Naive B cell (primary cell): ENCODE results near the gene SEC62. TPM values are rescaled to one million over a fixed set of nuclear protein-coding genes. Genes with fewer than 3 reads are reported as not detected.
"Not testable (repeated sequence)": the region's sequence is repeated elsewhere in the genome, so short reads cannot be mapped to it uniquely, and the experiment has no call there.

Experiments
- ATAC-seq, 2 donors: fragments of 150-1000 bp; cut with Tn5 transposase; 2 replicates each; pipeline ENCODE4 v1.10.0; 2021; ENCODE audit warnings: low read depth in 2 of 2, mild to moderate bottlenecking in 2 of 2, moderate library complexity in 2 of 2
- DNase-seq: peaks from one replicate; pipeline ENCODE4 v3.0.0; 2022
- H3K27ac Mint-ChIP-seq, 6 donors: one replicate each; pipeline ENCODE4 v1.8.0; 2020 to 2022; ENCODE audit warnings: mild to moderate bottlenecking in 6 of 6, mixed read lengths in 6 of 6, moderate library complexity in 5 of 6, inconsistent platforms in 2 of 6
- H3K27me3 Mint-ChIP-seq, 3 donors: one replicate each; pipeline ENCODE4 v1.8.0; 2021 to 2022; ENCODE audit warnings: mixed read lengths in 3 of 3, mild to moderate bottlenecking in 1 of 3
- H3K36me3 Mint-ChIP-seq, 2 donors: one replicate each; pipeline ENCODE4 v1.8.0; 2020 to 2022; ENCODE audit warnings: mixed read lengths in 2 of 2, inconsistent platforms in 1 of 2, mild to moderate bottlenecking in 1 of 2
- H3K4me1 Mint-ChIP-seq, 3 donors: one replicate each; pipeline ENCODE4 v1.8.0; 2020 to 2022; ENCODE audit warnings: mixed read lengths in 3 of 3, inconsistent platforms in 1 of 3, mild to moderate bottlenecking in 1 of 3, moderate library complexity in 1 of 3
- H3K4me3 Mint-ChIP-seq, 8 donors: one replicate each; pipeline ENCODE4 v1.8.0; 2020 to 2022; ENCODE audit warnings: mild to moderate bottlenecking in 8 of 8, mixed read lengths in 8 of 8, moderate library complexity in 8 of 8, inconsistent platforms in 2 of 8
- H3K9me3 Mint-ChIP-seq, 7 donors: one replicate each; pipeline ENCODE4 v1.8.0; 2020 to 2022; ENCODE audit warnings: mixed read lengths in 7 of 7, mild to moderate bottlenecking in 5 of 7, inconsistent platforms in 2 of 7, moderate library complexity in 1 of 7
- polyA plus RNA-seq, 6 donors: library from polyadenylated mRNA; unstranded; fragments of 300-500 nt; fragmentation: Illumina TruSeq; gene quantifications; one replicate each; pipeline ENCODE4 v1.2.3, GENCODE V29; 2021; ENCODE audit warnings: low read depth in 6 of 6

The SEC62 gene
- polyA plus RNA-seq, 6 donors from 2014 or later = 290 to 440 (median 404) TPM

- Mint-ChIP-seq H3K4me1 (peaks cover 69 to 79% (median 71%) of the 10 kb centered on the region in 3 donors), H3K27me3 (no peaks in the 10 kb centered on the region), H3K4me3 (peak overlapping the region in 7 of 8 donors; percentile 29 to 87 (median 79)), H3K27ac (peak overlapping the region; percentile 77 to 96 (median 90)), H3K9me3 (peaks cover 0 to 4% (median 0%) of the 10 kb centered on the region in 7 donors), H3K36me3 (peaks cover 0 to 13% of the 10 kb centered on the region in 2 donors)
- DNase-seq (no peak), ATAC-seq (no peak)
Observed at GRCh38 chr3:170003881-170004356, 37.3 kb downstream of the SEC62 start.

- peak; percentile 68 to 69 for ATAC-seq
- DNase-seq = peak; percentile 32
- Mint-ChIP-seq H3K27ac (peak overlapping the region; percentile 0 to 94 (median 51)), H3K36me3 (peaks cover 0 to 7% of the 10 kb centered on the region in 2 donors), H3K9me3 (peaks cover 0 to 4% (median 0%) of the 10 kb centered on the region in 7 donors), H3K4me3 (peak overlapping the region in 7 of 8 donors; percentile 23 to 78 (median 56)), H3K27me3 (no peaks in the 10 kb centered on the region), H3K4me1 (peaks cover 48 to 50% (median 49%) of the 10 kb centered on the region in 3 donors)
Observed at GRCh38 chr3:170007031-170007663, 40.5 kb downstream of the SEC62 start.

- Mint-ChIP-seq H3K27ac (peak overlapping the region in 2 of 6 donors; percentile 10 to 35), H3K4me3 (no peak overlapping the region), H3K36me3 (peaks cover 0 to 7% of the 10 kb centered on the region in 2 donors), H3K9me3 (peaks cover 0 to 4% (median 0%) of the 10 kb centered on the region in 7 donors), H3K27me3 (no peaks in the 10 kb centered on the region), H3K4me1 (peaks cover 21 to 26% (median 25%) of the 10 kb centered on the region in 3 donors)
- ATAC-seq (no peak), DNase-seq (no peak)
Observed at GRCh38 chr3:170010498-170010897, 43.9 kb downstream of the SEC62 start.

- Mint-ChIP-seq H3K36me3 (no peaks in the 10 kb centered on the region), H3K27me3 (no peaks in the 10 kb centered on the region), H3K4me3 (no peak overlapping the region), H3K9me3 (no peaks in the 10 kb centered on the region), H3K27ac (peak overlapping the region in 1 of 6 donors; percentile 1), H3K4me1 (peaks cover 3 to 9% (median 6%) of the 10 kb centered on the region in 3 donors)
- ATAC-seq = no peak
- no peak for DNase-seq
Observed at GRCh38 chr3:170012683-170013400, 46.2 kb downstream of the SEC62 start.

DNA sequence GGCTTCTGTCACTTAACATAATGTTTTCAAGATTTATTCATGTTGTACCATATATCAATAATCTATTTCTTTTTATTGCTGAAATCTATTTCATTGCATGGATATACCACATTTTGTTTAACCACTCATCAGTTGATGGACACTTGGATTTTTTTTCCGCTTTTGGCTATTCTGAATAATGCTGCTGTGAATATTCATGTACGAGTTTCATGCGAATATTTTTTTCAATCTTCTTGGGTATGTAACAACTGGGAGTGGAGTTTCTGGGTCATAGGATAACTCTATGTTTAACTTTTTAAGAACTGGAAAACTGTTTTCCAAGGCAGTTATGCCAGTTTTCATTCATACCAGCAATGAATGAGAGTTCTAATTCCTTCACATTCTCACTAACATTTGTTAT is 49.5 kb downstream of the SEC62 start:
- no peak for DNase-seq
- H3K9me3 Mint-ChIP-seq = no peaks in the 10 kb centered on the region
- H3K4me1 Mint-ChIP-seq = peaks cover 3 to 8% (median 6%) of the 10 kb centered on the region in 3 donors
- H3K27ac Mint-ChIP-seq = no peak overlapping the region
- H3K27me3 Mint-ChIP-seq = no peaks in the 10 kb centered on the region
- H3K4me3 Mint-ChIP-seq = no peak overlapping the region
- H3K36me3 Mint-ChIP-seq = no peaks in the 10 kb centered on the region
- ATAC-seq = no peak

- not testable (repeated sequence) for ATAC-seq, H3K36me3 Mint-ChIP-seq, H3K27ac Mint-ChIP-seq, H3K9me3 Mint-ChIP-seq, H3K27me3 Mint-ChIP-seq, H3K4me3 Mint-ChIP-seq, DNase-seq, H3K4me1 Mint-ChIP-seq
Observed at GRCh38 chr3:170019306-170019705, 52.7 kb downstream of the SEC62 start.

- Mint-ChIP-seq H3K4me3 (no peak overlapping the region), H3K27ac (peak overlapping the region in 2 of 6 donors; percentile 11 to 45), H3K27me3 (no peaks in the 10 kb centered on the region), H3K4me1 (peaks cover 4 to 10% (median 9%) of the 10 kb centered on the region in 3 donors), H3K9me3 (no peaks in the 10 kb centered on the region), H3K36me3 (no peaks in the 10 kb centered on the region)
- DNase-seq (peak; percentile 24), ATAC-seq (peak; percentile 64 to 83)
Observed at GRCh38 chr3:170021083-170021482, 54.5 kb downstream of the SEC62 start.

GRCh38 chr3:170022336-170022735 is 55.7 kb downstream of the SEC62 start:
- Mint-ChIP-seq H3K27me3 (no peaks in the 10 kb centered on the region), H3K27ac (peak overlapping the region in 1 of 6 donors; percentile 46), H3K4me3 (no peak overlapping the region), H3K4me1 (peaks cover 4 to 10% (median 9%) of the 10 kb centered on the region in 3 donors), H3K9me3 (no peaks in the 10 kb centered on the region), H3K36me3 (no peaks in the 10 kb centered on the region)
- DNase-seq (no peak), ATAC-seq (no peak)

DNA sequence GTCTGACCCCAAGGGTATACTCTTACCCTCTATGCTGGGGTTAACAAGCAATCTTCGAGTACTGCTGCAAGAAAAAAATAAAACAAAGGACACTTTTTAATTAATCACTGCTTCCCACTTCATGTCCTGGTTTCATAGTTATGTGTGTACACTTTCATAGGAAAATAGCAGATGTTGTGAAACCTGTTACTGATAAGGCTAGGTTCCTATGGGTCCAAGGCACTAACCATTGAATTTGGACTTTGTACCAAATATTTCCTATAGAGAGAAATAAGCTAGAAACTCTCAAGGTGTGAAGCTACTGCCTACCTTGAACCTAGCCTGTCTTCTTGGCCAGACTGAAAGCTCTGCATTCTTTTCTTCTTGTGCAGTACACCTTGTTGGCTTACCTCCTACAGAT is 56.6 kb downstream of the SEC62 start:
- Mint-ChIP-seq H3K4me3 (no peak overlapping the region), H3K9me3 (peaks cover 0 to 3% (median 0%) of the 10 kb centered on the region in 7 donors), H3K27me3 (no peaks in the 10 kb centered on the region), H3K36me3 (no peaks in the 10 kb centered on the region), H3K4me1 (peaks cover 8 to 18% (median 15%) of the 10 kb centered on the region in 3 donors), H3K27ac (no peak overlapping the region)
- ATAC-seq = no peak
- DNase-seq = no peak

- Mint-ChIP-seq H3K4me3 (no peak overlapping the region), H3K4me1 (peaks cover 8 to 18% (median 15%) of the 10 kb centered on the region in 3 donors), H3K27ac (peak overlapping the region in 2 of 6 donors; percentile 60 to 70)
Observed at GRCh38 chr3:170024581-170024980, 58.0 kb downstream of the SEC62 start.

DNA sequence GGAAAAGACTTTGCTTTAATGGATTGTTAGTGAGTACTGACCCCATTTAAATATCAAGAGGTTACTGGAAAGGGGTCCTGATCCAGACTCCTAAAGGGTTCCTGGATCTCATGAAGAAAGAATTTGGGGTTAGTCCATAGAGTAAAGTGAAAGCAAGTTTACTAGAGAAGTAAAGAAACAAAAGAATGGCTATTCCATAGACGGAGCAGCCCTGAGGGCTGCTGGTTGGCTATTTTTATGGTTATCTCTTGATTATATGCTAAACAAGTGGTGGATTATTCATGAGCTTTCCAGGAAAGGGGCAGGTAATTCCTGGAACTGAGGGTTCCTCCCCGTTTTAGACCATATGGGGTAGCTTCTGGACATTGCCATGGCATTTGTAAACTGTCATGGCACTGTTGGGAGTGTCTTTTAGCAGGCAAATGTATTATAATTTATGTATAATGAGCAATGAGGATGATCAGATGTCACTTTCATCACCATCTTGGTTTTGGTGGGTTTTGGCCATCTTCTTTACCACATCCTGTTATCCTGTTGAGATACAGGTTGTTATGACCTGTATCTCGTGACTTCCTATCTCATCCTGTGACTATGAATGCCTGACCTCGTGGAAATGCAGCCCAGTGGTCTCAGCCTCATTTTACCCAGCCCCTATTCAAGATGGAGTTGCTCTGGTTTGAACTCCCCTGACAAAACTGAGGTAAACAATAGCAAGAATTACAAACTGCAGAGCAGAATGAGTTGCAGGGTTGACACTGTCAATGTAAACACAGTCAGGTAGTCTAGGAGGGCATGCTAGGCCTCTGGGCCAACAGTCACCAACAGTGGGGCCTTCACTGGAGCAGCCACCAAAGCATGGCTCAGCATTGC is 60.9 kb downstream of the SEC62 start:
- DNase-seq (no peak), ATAC-seq (peak in 1 of 2 donors; percentile 48)
- H3K9me3 Mint-ChIP-seq = peaks cover 0 to 3% (median 0%) of the 10 kb centered on the region in 7 donors
- no peaks in the 10 kb centered on the region for H3K27me3 Mint-ChIP-seq
- H3K27ac Mint-ChIP-seq = peak overlapping the region in 3 of 6 donors; percentile 60 to 90 (median 76)
- H3K36me3 Mint-ChIP-seq = no peaks in the 10 kb centered on the region
- H3K4me1 Mint-ChIP-seq = peaks cover 4 to 11% (median 6%) of the 10 kb centered on the region in 3 donors
- no peak overlapping the region for H3K4me3 Mint-ChIP-seq

More at GRCh38 chr3:170024581-170024980, 58.0 kb downstream of the SEC62 start:
- Mint-ChIP-seq H3K27me3 (no peaks in the 10 kb centered on the region), H3K36me3 (no peaks in the 10 kb centered on the region), H3K9me3 (peaks cover 0 to 3% (median 0%) of the 10 kb centered on the region in 7 donors)
- ATAC-seq (no peak), DNase-seq (no peak)

- H3K27ac Mint-ChIP-seq = peak overlapping the region in 3 of 6 donors; percentile 33 to 53 (median 36)
Observed at GRCh38 chr3:170033489-170033888, 66.9 kb downstream of the SEC62 start.

More at GRCh38 chr3:170033489-170033888, 66.9 kb downstream of the SEC62 start:
- peaks cover 0 to 2% (median 0%) of the 10 kb centered on the region in 7 donors for H3K9me3 Mint-ChIP-seq
- no peaks in the 10 kb centered on the region for H3K36me3 Mint-ChIP-seq
- no peaks in the 10 kb centered on the region for H3K27me3 Mint-ChIP-seq
- H3K4me1 Mint-ChIP-seq = peaks cover under 1 to 23% (median 9%) of the 10 kb centered on the region in 3 donors
- ATAC-seq (peak; percentile 9 to 13), DNase-seq (no peak)
- peak overlapping the region in 4 of 8 donors; percentile 12 to 66 (median 36) for H3K4me3 Mint-ChIP-seq
